ENCODE results near the gene TSC1.

Gene TSC1

DNA sequence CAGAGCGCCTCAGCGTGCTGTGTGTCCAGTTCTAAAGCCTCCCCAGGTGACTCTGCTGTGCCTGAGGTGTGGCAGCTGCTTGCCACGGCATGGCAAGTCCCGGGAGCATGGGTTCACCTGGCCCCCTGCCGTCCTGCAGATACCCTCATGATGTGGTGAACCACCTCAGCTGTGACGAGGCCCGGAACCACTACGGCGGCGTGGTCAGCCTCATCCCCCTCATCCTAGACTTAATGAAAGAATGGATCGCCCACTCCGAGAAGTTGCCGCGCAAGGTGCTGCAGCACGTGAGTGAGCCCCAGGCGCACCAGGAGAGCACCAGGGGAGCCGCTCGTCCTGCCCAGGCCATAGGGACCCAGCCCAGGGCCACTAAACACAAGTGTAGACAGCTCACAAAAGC lies 56.3 kb downstream of the TSC1 start:
- no peak for DNase-seq (ENCODE audit: low read depth)

DNA sequence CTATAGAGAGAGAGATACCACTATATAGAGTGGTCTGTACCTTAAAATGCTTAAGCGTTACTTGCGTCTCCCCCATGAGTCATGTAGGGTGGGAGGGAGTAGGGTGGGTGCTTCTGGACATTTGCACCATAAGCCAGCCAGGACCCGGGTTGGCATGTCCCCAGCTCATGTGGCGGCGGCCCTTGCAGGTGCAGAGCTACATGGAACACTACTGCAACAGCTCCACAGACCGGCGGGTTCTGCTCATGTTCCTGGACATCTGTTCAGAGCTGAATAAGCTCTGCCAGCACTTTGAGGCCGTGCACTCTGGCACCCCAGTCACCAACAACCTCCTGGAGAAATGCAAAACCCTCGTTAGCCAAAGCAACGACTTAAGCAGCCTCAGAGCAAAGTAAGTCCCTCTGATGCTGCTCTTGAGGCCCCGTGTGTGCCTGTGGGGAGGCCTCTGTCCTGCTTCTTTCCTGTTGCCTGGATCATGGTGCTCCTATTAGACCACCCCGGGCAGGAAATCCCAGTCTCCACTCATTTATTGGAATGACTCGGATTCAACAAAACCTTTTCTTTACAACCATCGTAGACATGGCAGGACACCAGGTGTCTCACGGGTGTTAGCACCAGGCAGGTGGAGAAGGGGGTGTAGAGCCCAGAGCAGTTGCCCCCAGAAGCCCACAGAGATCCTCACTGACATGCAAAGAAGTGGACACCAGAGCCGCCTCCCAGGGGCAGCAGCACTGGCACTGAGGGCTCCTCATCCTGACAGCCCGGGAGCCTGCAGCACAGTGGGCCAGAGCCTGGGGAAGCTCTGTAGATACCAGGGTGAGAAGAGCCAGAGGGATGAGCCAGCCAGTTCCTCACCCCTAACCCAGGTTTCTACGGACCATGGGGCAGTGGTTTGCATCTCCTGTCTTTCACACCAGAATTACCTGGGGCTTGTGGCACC lies 57.0 kb downstream of the TSC1 start:
- DNase-seq (ENCODE audit: low read depth), result no peak

DNA sequence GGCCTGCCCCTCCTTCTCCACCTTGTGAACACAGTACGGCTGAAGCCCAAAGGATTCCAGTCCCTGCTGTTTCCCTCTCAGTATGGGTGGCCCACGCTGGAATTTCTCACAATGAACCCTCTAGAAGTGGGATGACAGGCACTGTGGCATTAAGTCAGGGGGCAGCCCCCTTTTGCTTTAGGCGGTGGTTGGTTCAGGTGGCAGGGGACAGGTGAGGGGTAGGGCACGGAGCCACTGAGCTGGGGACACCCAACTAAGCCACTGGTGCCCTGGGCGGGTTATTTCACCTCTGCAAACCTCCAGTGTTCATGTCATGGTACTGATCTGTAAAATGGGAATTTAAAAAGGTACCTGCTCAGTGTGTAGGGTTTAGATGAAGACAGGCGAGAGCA lies 58.1 kb downstream of the TSC1 start:
- no peak for DNase-seq (ENCODE audit: low read depth)

DNA sequence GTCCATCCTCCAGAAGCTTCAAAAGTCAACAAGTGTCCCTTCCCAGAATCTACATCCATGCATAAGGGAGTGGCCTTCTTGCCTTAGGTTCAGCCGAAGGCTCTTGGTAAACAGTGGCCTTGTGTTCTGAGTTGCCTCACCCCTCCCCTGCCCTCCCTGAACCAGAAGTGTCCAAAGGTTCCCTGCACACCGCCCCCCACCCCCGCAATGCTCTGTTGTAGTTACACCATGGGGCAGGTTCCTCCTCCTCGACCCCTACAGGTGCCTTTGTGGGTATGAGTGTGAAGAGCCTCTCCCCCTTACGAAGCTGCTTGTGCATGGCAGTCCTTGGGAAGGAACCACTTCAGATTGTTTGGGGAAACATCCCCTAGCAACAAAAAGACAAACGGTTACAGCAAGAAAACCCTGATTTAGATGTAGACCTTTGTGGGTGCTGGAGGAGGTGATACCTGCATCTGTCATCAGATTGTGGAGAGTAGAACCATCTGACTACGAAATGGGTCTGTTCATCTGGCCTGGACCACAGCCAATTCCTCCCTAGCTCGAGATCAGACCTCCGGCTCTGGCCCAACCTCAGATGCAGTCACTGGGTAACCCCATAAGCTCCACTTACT lies 58.6 kb downstream of the TSC1 start:
- no peak for DNase-seq (ENCODE audit: low read depth)

DNA sequence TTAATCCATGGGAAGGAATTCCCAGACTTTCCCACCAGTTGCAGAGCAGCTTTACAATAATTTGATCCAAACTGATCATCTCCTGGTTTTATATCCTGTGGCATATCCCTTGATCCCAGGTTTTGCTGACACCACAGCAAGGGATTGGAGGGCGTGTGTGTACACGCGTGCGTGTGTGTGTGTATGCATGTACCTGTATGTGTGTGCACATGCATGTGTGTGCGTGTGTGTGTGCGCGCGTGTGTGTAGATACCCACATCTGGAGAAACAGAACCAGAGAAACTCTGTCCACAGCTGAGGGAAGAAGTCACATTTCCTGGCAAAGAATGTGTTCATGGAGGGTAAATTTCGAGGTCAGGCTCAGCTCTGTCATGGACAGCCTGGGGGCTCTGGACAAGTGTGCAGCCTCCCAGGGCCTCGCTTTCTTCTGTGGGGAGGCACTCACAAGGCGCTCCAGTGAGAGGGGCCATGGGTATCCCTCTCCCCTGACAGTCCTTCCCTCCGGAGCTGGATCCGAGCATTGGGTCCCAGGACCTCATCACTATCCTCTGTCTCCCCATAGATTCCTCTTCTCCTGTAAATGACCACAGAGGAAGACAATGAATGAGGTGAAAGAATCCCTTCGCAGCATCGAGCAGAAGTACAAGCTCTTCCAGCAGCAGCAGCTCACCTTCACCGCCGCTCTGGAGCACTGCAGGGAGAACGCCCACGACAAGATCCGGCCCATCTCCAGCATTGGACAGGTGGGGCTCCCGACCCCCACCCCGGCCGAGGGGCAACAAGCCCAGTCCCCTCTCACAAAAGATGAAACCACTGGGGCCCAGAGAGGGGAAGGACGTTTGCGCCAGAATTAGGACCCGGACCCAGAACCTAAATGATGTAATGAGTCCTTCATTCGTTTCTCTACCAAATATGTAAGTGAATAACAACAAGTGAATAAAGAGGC lies 60.8 kb downstream of the TSC1 start:
- DNase-seq (ENCODE audit: low read depth), result no peak

DNA sequence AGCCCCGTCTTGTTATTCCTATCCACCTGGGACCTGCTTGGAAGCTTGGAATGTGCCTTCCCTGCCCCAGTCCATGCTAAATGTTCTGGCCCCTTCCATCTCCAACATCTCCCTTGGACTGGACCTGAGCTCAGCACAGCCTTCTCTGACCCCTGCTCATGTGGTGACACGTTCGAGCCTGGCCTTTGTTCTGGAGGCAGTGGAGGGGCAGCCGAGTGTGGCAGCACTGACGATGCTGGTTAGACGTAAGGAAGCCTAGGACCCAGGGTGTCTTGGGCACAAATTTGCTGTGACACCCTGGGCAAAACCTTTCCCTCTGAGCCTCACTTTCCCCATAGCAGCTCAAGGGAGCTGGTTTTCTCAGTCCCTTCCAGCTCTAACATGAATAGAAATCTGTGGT lies 61.8 kb downstream of the TSC1 start:
- no peak for DNase-seq (ENCODE audit: low read depth)

DNA sequence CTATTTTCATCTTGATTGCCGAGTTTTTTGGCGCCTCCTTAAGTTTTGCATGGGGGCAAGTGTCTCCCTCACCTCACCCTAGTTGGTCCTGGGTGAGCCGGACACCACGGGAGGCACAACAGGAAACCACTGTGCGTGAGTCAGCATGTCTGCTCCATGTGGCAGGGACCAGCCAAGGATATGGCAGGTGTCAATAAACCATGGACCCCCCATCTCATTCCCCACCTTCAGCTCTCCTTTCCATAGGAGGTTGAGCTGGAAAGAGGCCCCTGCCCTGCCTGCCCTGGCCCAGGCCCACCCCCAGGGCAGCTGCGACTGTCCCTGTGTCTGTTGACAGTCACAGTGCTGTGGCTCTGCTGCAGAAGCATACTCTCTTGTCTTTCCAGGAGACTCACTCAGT lies 62.6 kb downstream of the TSC1 start:
- no peak for DNase-seq (ENCODE audit: low read depth)

DNA sequence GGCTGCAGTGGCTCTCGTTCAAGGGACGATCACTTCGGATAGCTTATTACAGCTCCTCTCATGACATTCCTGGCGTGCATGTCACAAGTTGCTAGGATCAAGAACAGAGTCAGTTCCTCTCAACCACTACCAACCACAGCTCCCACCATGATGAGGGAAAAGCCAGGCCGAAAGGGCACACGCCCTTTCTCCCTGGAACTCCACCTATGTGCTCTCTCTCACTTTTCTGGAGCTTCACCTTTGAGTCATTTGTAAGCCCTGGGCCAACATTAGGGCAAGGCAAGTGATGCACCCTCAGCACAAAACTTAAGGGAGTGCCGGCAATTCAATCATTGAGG lies 64.1 kb downstream of the TSC1 start:
- DNase-seq (ENCODE audit: low read depth), result no peak

DNA sequence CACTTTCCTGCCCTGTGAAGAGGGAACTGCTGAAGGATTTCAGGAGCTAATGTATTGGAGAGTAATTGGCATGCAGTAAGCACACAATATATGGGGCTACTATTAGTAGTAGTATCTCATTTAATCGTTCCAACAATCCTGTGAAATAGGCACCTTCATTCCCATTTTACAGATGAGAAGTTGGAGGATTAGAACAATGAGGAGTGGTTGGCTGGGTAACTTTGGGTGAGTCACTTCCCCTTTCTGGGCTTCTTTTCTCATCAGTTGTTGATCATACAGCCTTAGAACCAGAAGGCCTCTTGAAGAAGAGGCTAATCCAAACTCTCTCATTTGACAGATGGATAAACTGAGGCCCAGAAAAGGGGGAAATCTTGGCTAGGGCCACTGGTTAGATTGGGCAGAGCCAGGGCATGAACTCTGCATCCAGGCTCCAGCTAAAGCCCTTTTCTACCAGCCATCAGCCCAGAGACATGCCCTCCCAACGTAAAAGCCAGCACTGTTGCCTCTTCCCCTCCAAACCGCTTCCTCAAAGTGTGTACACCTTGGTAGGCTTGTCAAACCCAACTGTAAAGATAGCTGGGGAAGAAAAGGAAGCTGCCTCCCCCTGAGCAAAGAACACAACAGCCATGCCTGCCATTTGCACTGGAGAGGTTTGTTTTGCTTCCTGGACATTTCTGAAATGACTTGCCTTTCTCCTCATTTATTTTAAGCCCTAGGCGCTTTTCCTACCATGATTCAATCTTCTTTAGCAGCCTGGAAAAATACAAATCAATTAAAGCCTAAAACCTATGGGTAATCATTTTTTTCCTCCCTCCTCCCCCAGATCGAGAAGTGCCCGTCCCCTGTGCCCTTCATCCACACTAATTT lies 64.7 kb downstream of the TSC1 start:
- no peak for DNase-seq (ENCODE audit: low read depth)

DNA sequence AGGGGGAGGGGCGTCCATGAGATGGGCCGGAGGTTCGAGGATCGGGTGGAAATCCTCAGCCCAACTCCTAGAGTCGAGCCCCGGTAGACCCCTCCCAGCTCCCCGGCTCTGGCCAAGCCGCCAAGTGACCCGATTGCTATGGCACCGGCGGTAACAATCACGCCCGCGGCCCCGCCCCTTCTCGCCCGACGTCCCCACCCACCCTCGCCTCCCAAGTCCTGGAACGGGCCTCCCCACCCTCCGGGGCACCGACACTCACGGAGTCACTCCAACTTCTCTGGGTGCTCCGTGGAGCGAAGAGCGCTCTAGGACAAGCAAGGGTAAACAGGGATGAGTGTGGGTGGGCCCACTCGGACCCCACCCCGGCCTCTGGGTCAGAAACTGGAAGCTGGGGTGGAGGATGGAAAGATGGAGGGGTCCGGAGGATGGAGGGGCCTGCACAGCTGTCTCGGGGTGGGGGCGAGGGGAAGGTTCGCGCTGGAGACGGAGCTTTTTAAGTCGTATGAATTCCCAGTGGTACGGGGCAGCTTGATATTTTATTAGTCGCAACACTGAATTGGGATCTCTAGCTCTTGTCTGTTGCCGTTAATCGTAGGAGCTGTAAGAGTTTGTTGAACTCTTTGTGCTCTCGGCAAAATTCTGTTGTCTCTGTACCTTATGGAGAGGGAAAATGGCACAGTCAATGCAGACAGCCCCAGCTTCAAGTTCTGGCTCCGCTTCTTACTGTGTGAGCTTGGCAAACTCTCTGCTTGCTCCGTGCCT lies 65.5 kb downstream of the TSC1 start, which contains the start of gene SPACA9:
Gene SPACA9, plus strand, starts transcription at position 204 of the 762 bp plus-strand sequence. CDS start 5,050 bp downstream, outside the sequence.
- no peak for DNase-seq (ENCODE audit: low read depth)

DNA sequence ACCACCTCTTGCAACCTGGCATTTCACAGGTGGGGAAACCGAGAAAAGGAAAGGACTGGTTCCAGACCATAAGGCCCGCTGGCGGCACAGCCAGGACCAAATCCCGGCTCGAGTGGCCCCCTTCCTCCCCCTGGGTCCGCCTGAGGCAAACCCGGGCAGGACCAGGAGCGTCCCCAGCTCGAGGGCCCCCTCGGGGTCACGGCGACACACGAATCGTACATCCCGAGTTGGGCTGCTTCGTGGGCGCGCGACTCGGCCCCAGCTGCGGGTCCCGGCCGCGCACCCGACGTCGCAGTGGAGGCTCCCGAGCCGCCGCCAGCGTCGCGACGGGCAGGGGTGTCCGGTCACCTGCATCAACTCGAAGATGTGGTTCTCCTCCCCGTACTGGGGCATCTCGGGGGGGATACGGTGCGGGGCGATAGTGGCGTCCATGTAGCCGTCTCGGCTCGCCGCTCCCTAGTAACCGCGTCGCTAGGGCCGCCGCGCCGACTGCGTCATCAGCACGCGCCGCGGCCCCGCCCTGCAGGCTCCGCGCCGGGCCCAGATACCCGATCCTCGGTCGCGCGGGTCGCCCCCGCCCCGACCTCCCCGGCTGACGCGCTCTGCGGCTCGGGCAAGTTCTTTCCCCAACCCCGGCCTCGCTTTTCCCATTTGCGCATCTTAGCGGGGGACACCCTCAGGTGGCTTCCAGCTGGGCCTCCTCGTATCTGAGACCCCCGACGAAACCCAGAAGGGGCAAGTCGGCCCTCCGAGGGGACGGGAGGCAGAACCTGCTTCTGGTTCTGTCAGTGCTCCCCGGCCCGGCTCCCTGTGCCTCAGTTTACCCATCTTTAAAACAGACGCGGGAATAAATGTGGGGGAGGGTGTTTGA lies 66.4 kb downstream of the TSC1 start, which contains the start of gene AK8:
Gene AK8, minus strand, starts transcription at position 461 of the 871 bp plus-strand sequence. Its CDS starts 29 bp downstream, at position 432.
- DNase-seq (ENCODE audit: low read depth), result peak; percentile 69

DNA sequence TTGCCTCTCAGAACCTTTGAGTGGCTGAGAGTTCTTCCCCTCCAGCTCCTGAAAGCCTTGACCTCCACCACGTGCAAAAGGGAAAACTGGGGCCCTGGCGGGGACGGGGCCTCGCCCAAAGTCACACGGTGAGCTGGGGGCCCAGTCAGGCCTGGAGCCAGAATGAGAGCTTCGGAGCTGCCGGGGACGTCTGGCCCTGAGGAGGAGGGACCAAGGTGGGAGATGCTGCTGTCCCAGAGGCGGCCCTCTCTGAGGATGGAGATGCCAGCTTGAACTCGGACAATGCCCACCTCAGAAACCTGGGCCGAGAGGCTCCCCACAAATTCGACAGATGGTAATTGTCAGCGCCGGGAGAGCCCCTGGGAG lies 67.0 kb downstream of the TSC1 start:
- DNase-seq (ENCODE audit: low read depth), result no peak

DNA sequence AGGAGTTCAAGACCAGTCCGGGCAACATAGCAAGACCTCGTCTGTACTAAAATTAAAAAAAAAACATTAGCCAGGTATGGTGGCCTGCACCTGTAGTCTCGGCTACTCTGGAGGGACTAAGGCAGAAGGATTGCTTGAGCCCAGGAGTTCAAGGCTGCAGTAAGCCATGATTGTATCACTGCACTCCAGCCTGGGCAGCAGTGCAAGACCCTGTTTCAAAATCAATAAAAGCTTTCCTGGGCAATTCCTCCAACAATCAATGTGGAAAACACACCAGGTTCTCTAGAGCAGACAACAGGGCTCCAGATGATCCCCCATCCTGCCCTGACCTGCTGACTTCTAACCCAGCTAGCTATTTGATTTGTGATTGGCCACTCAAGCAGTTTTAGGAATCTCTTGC lies 67.6 kb downstream of the TSC1 start:
- DNase-seq (ENCODE audit: low read depth), result no peak

DNA sequence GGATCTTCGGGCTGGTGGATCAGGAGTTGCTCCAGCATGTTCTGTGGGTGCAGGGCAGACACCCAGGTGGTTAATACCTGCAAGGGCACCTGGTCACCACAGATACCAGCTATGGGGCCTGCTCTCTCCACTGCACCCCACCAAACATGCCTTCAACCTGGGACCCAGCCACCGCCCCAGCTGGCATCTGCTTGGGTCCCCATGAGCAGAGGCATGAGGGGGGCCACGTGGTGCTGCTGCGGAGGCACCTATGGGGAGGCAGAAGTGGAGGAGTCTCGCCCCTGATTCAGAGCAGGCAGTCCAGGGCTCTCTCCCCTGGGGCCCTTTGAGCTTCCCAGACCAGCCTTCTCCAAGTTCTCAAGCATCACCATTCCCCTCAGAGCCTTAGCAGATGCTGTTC lies 69.3 kb downstream of the TSC1 start:
- DNase-seq (ENCODE audit: low read depth), result no peak

DNA sequence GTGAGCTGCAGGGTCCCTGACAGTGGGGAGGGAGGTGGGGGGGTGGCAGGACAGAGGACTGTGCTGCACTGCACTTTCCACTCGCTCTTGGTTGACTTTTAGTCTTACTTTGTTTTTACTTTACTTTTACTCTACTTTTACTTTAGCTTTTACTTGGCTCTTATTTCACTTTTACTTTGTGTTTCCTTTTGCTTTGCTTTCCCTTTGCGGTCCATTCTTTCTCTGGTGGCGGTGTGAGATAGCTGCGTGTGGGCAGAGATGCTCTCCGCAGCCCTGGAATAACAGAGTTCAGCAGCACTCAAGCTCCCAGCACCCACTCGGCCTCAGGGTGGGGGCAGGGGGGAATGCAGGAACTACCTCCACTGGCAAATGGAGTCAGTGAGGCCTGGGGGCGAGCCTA lies 71.0 kb downstream of the TSC1 start:
- no peak for DNase-seq (ENCODE audit: low read depth)

DNA sequence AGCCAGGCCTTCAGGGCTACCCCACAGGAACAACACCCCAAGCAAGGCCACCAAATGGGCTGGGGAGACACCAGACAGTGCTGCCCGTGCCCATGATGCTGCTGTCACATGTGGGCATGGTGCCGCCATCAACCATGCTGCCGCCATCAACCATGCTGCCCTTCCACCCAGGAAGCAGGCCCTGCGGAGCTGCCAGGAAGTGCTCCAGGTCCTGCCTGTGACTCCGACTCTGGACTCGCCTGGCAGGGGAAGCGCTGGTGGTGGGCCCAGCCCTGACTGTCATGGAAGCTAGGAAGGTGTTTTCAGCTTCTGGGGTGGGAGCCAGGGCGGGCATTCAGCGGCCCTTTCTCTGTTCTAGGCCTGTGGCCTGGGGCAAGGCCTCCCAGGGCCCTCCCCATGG lies 75.2 kb downstream of the TSC1 start:
- DNase-seq (ENCODE audit: low read depth), result no peak

DNA sequence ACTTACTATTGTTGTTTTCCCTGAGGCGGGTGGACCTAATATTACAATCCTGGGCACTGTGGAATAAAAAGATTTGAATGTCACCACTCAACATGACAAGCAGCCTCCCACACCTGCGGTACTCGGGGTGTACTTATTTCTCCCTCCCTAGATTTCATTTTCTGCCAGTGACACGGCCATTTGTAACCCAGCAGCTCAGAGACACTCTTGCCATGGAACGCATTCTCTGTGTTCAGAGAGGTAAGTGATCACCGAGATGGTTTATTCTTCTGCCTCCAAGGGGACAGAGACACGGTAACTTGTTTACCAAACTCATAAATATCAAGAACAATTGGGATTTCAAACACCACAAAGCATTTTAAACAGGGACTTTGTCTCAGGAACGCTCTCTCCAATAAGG lies 77.5 kb downstream of the TSC1 start:
- no peak for DNase-seq (ENCODE audit: low read depth)

DNA sequence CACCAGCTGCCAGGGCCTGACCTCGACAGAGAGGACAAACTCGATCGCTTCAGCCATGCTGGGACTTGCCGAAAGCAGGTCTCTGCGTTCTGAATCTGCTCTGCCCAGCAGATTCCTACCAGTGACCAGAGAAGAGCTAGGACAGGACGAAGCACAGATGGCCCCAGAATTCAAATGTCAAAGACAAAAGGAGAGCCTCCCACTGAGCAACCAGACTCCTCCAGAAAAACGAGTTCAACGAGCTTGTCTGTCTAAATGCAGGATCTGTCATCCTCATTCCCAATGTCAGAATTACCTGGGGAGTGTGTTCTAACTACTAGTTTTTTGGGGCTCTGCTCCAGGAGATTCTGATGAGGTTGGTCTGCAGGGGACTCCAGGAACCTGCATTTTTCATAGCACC lies 79.7 kb downstream of the TSC1 start:
- no peak for DNase-seq (ENCODE audit: low read depth)

DNA sequence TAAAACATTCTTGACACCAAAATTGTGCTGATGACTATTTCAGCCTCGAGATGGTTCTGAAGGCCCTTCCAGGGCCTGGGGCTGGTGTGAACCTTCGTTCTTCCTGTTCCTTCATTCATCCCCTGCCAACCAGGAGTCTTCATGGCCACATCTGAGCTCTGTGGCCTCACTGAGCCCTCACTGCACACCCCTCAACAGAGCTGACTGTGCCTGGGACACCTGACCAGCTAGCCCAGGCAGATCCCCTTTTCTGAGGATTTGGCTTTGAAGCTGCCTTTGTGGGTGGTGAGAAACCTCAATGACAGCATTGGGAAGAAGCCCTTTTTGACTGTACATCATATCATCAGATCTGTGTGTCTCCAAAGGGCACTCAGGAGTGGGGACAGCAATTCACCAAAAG lies 80.1 kb downstream of the TSC1 start:
- DNase-seq (ENCODE audit: low read depth), result no peak

DNA sequence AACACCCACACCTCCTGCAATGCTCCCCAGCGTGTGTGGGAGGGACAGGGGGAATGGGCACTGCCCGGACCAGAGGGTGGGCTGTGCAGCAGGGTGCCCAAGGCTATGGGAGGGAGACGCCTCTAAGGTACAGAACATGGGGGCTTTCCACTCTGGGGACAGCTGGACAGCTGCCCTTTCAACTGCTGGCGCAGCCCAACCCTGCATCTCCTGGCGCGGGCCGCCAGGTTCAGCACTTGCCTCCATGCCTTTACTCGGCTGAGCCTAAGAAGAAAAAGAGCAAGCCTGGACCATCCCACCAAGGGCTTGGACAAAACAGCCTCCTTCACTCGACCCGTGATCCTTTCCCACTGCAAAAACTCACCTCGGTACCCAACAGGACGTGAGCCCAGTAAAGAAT lies 81.3 kb downstream of the TSC1 start:
- DNase-seq (ENCODE audit: low read depth), result no peak

Measured in activated T-cell treated with anti-CD3 and anti-CD28 coated beads for 24 hours (primary cell).